Effector memory CD4-positive, alpha-beta T cell (primary cell): ENCODE data around the gene CHMP5.

Source experiments
- DNase-seq, 3 donors: peaks; one replicate each; pipeline ENCODE4 v3.0.0-alpha.2; 2020
- H3K27ac ChIP-seq: 2 replicates; pipeline ENCODE4 v1.7.0; 2013; ENCODE audit warnings: mild to moderate bottlenecking, low read length, moderate library complexity; ENCODE audit not compliant: insufficient read depth, poor library complexity, severe bottlenecking
- H3K27me3 ChIP-seq: replicated peaks from 2 replicates; pipeline ENCODE4 v1.7.0; 2013; ENCODE audit warnings: mild to moderate bottlenecking, low read length; ENCODE audit not compliant: insufficient read depth, control insufficient read depth, poor library complexity, severe bottlenecking
- H3K36me3 ChIP-seq: 2 replicates; pipeline ENCODE4 v1.7.0; 2013; ENCODE audit warnings: mild to moderate bottlenecking, low read length, moderate library complexity; ENCODE audit not compliant: control insufficient read depth, insufficient read depth
- H3K4me1 ChIP-seq: 2 replicates; pipeline ENCODE4 v1.7.0; 2013; ENCODE audit warnings: low read length, mild to moderate bottlenecking; ENCODE audit not compliant: control insufficient read depth, insufficient read depth, poor library complexity, severe bottlenecking
- H3K4me3 ChIP-seq: 2 replicates; pipeline ENCODE4 v1.7.0; 2013; ENCODE audit warnings: low read length, low read depth, mild to moderate bottlenecking; ENCODE audit not compliant: insufficient read depth, poor library complexity, severe bottlenecking
- H3K9me3 ChIP-seq: 2 replicates; pipeline ENCODE4 v1.7.0; 2013; ENCODE audit warnings: mild to moderate bottlenecking, low read length, moderate library complexity; ENCODE audit not compliant: control insufficient read depth

The CHMP5 gene

GRCh38 chr9:33229359-33230114 lies 35.3 kb upstream of the CHMP5 start:
- Histone ChIP-seq H3K4me1 (peaks cover 8% of the 10 kb centered on the region), H3K36me3 (no peaks in the 10 kb centered on the region), H3K4me3 (no peak overlapping the region), H3K9me3 (no peaks in the 10 kb centered on the region), H3K27me3 (no peaks in the 10 kb centered on the region), H3K27ac (no peak overlapping the region)
- no peak for DNase-seq

- no peaks in the 10 kb centered on the region for H3K9me3 ChIP-seq
- H3K36me3 ChIP-seq = no peaks in the 10 kb centered on the region
- H3K4me3 ChIP-seq = no peak overlapping the region
- H3K27me3 ChIP-seq = no peaks in the 10 kb centered on the region
- H3K27ac ChIP-seq = no peak overlapping the region
- H3K4me1 ChIP-seq = no peaks in the 10 kb centered on the region
- no peak for DNase-seq
Measured at GRCh38 chr9:33230756-33231622, 33.9 kb upstream of the CHMP5 start.

- H3K4me1 ChIP-seq = no peaks in the 10 kb centered on the region
- DNase-seq = no peak
- no peaks in the 10 kb centered on the region for H3K9me3 ChIP-seq
- H3K4me3 ChIP-seq = no peak overlapping the region
- no peak overlapping the region for H3K27ac ChIP-seq
- no peaks in the 10 kb centered on the region for H3K27me3 ChIP-seq
- no peaks in the 10 kb centered on the region for H3K36me3 ChIP-seq
Measured at GRCh38 chr9:33231623-33231942, 33.3 kb upstream of the CHMP5 start.

- no peak for DNase-seq
- Histone ChIP-seq H3K4me3 (no peak overlapping the region), H3K36me3 (no peaks in the 10 kb centered on the region), H3K27me3 (no peaks in the 10 kb centered on the region), H3K4me1 (no peaks in the 10 kb centered on the region), H3K9me3 (no peaks in the 10 kb centered on the region), H3K27ac (no peak overlapping the region)
Measured at GRCh38 chr9:33232815-33233214, 32.0 kb upstream of the CHMP5 start.

- H3K9me3 ChIP-seq = no peaks in the 10 kb centered on the region
- no peaks in the 10 kb centered on the region for H3K36me3 ChIP-seq
- H3K27ac ChIP-seq = no peak overlapping the region
- DNase-seq = no peak
- H3K4me1 ChIP-seq = no peaks in the 10 kb centered on the region
- H3K4me3 ChIP-seq = no peak overlapping the region
- H3K27me3 ChIP-seq = no peaks in the 10 kb centered on the region
Measured at GRCh38 chr9:33233626-33234342, 31.1 kb upstream of the CHMP5 start.

- Histone ChIP-seq H3K27ac (no peak overlapping the region), H3K4me1 (no peaks in the 10 kb centered on the region), H3K36me3 (no peaks in the 10 kb centered on the region), H3K27me3 (no peaks in the 10 kb centered on the region), H3K9me3 (no peaks in the 10 kb centered on the region), H3K4me3 (no peak overlapping the region)
- DNase-seq = no peak
Measured at GRCh38 chr9:33234511-33235467, 30.1 kb upstream of the CHMP5 start.

GRCh38 chr9:33236571-33236970 lies 28.3 kb upstream of the CHMP5 start:
- H3K27me3 ChIP-seq = no peaks in the 10 kb centered on the region
- H3K27ac ChIP-seq = no peak overlapping the region
- no peaks in the 10 kb centered on the region for H3K36me3 ChIP-seq
- no peaks in the 10 kb centered on the region for H3K4me1 ChIP-seq
- no peaks in the 10 kb centered on the region for H3K9me3 ChIP-seq
- no peak for DNase-seq
- no peak overlapping the region for H3K4me3 ChIP-seq

- no peak within 1 kb of the TSS for H3K4me3 ChIP-seq
- H3K36me3 ChIP-seq = no peaks in the 10 kb centered on the region
- H3K27me3 ChIP-seq = no peaks in the 10 kb centered on the region
- DNase-seq = no peak
- H3K27ac ChIP-seq = no peak within 1 kb of the TSS
- H3K9me3 ChIP-seq = no peaks in the 10 kb centered on the region
- no peaks in the 10 kb centered on the region for H3K4me1 ChIP-seq
Measured at GRCh38 chr9:33239921-33240320, 24.9 kb upstream of the CHMP5 start, which contains the start of gene SPINK4. SPINK4 (plus strand) TSS chr9:33240167; CDS start chr9:33240209, 42 bp downstream.

GRCh38 chr9:33241298-33241697 lies 23.6 kb upstream of the CHMP5 start:
- H3K4me1 ChIP-seq = no peaks in the 10 kb centered on the region
- no peak overlapping the region for H3K4me3 ChIP-seq
- no peak for DNase-seq
- H3K36me3 ChIP-seq = no peaks in the 10 kb centered on the region
- no peaks in the 10 kb centered on the region for H3K9me3 ChIP-seq
- no peaks in the 10 kb centered on the region for H3K27me3 ChIP-seq
- H3K27ac ChIP-seq = no peak overlapping the region
